ENCODE data around the gene FILIP1L. TPM values are rescaled to one million over a fixed set of nuclear protein-coding genes. Genes with fewer than 3 reads are reported as not detected.

FILIP1L gene
- total RNA-seq, 1 experiment from 2014 or later, result 0.07 TPM

DNA sequence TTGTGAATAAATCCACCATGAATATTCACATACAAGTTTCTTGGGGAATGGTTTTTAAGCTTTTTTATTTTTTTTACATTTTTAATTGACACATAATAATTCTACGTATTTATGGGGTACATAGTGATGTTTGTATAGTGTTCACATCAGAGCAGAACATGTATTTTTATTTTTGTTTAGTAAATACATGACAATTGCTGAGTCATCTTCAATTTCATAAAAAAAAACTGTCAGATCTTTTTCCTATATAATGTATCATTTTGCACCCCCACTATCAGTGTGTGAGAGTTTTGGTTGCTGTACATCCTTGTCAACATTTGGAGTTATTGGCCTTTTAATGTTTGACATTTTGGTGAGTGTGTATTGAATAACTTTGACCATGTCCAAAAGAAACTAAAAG, 39.9 kb upstream of the FILIP1L start:
- Histone ChIP-seq H3K56ac (ENCODE audit: insufficient read length, low read depth, low read length) (no peak overlapping the region), H3K18ac (ENCODE audit: insufficient read length, low read depth, low read length) (no peak overlapping the region), H3K79me2 (ENCODE audit: insufficient read depth, low read length) (no peaks in the 10 kb centered on the region), H3K23me2 (ENCODE audit: insufficient read length, low read depth, low read length, poor library complexity, severe bottlenecking) (no peaks in the 10 kb centered on the region), H3T11ph (ENCODE audit: low read length) (no peak overlapping the region), H2BK12ac (ENCODE audit: insufficient read length, low read depth, low read length) (no peak overlapping the region), H3K4me2 (ENCODE audit: insufficient read depth, insufficient read length, low read length) (no peak overlapping the region), H2AFZ (ENCODE audit: low read length) (no peak overlapping the region), H4K8ac (replicated peaks; ENCODE audit: insufficient read length, low read depth, low read length) (no peak overlapping the region), H3K27me3 (ENCODE audit: insufficient read depth, low read length) (no peaks in the 10 kb centered on the region), H2AK5ac (ENCODE audit: insufficient read length, low read length) (no peak overlapping the region), H4K91ac (ENCODE audit: insufficient read length, low read depth, low read length) (no peak overlapping the region), H3K4ac (ENCODE audit: low read depth, low read length) (no peak overlapping the region), H4K5ac (ENCODE audit: insufficient read length, low read depth, low read length) (no peak overlapping the region), H3K9me3 (ENCODE audit: control insufficient read depth, low read depth, low read length) (no peaks in the 10 kb centered on the region), H3K23ac (ENCODE audit: insufficient read length, low read depth, low read length) (no peak overlapping the region), H4K20me1 (ENCODE audit: control insufficient read depth, insufficient read depth, insufficient read length) (no peaks in the 10 kb centered on the region), H2BK15ac (ENCODE audit: low read depth, low read length) (no peak overlapping the region), H3K14ac (ENCODE audit: insufficient read depth, low read length) (no peak overlapping the region), H3K4me1 (ENCODE audit: insufficient read depth, low read length) (no peaks in the 10 kb centered on the region), H3K27ac (ENCODE audit: insufficient read length, low read depth, low read length) (no peak overlapping the region), H3K79me1 (ENCODE audit: insufficient read depth, low read depth, low read length, poor library complexity, severe bottlenecking) (no peaks in the 10 kb centered on the region), H2BK20ac (ENCODE audit: low read depth, low read length, poor library complexity, severe bottlenecking) (no peak overlapping the region), H2BK5ac (ENCODE audit: insufficient read length, low read length) (no peak overlapping the region), H2BK120ac (ENCODE audit: low read depth, low read length, poor library complexity, severe bottlenecking) (no peak overlapping the region), H3K9ac (ENCODE audit: extremely low read depth, insufficient read length, low read length) (no peak overlapping the region)
- no peak overlapping the region for H3K27ac Mint-ChIP-seq
- peaks cover 19 to 24% (median 20%) of the 10 kb centered on the region in 3 experiments for H3K36me3 Mint-ChIP-seq (ENCODE audit: insufficient read depth in 1 of 3, low read depth in 3 of 3)
- H3K4me3 Mint-ChIP-seq, result no peak overlapping the region
- TF ChIP-seq CTCF (conservative IDR thresholded peaks at IDR 0.05), result no peak
- DNase-seq, result no peak
- H3K9me3 Mint-ChIP-seq, result peaks cover 16% of the 10 kb centered on the region in 2 experiments
- H3K4me1 Mint-ChIP-seq, result peaks cover 5 to 7% of the 10 kb centered on the region in 2 experiments
- no CpG with 5 or more reads among the region's 1 CpG for WGBS (ENCODE audit: extremely low coverage, insufficient read length, low lambda C conversion rate)
- no peaks in the 10 kb centered on the region for H3K27me3 Mint-ChIP-seq (ENCODE audit: low read depth)
